Measurements from ENCODE around the gene MGP. TPM values are rescaled to one million over a fixed set of nuclear protein-coding genes. Genes with fewer than 3 reads are reported as not detected.

MGP gene
- total RNA-seq, 1 experiment from 2014 or later = 15.5 TPM

Other genes starting within 250 kb of the MGP start
- gene GUCY2C, start 189.3 kb downstream of the MGP start, total RNA-seq (2014; rRNA removed; shearing (Covaris generic)) = not detected in 2 replicates
- 22.1 and 27.4 TPM in 2 replicates for gene WBP11, start 82.4 kb downstream of the MGP start, total RNA-seq (2014; rRNA removed; shearing (Covaris generic))
- 0.69 and 2.0 TPM in 2 replicates for gene C12orf60, start 82.2 kb downstream of the MGP start, total RNA-seq (2014; rRNA removed; shearing (Covaris generic))
- not detected in 2 replicates for gene SMCO3, start 71.7 kb downstream of the MGP start, total RNA-seq (2014; rRNA removed; shearing (Covaris generic))
- not detected in 2 replicates for gene ART4, start 42.3 kb downstream of the MGP start, total RNA-seq (2014; rRNA removed; shearing (Covaris generic))
- not detected in 2 replicates for gene ERP27, start 52.7 kb upstream of the MGP start, total RNA-seq (2014; rRNA removed; shearing (Covaris generic))
- gene ARHGDIB, start 75.7 kb upstream of the MGP start, total RNA-seq (2014; rRNA removed; shearing (Covaris generic)) = 14.9 and 17.7 TPM in 2 replicates
- gene PDE6H, start 87.2 kb upstream of the MGP start, total RNA-seq (2014; rRNA removed; shearing (Covaris generic)) = not detected in 2 replicates

Measured in M059J (cell line).